HT-29 (cell line): ENCODE data around the gene TMEM170B. TPM values are rescaled to one million over a fixed set of nuclear protein-coding genes. Genes with fewer than 3 reads are reported as not detected.
A peak's percentile ranks its signal among the peaks of the same experiment; 100 is the strongest.

Source experiments
- DNase-seq: peaks from one replicate; pipeline ENCODE4 v3.0.0-alpha.2; 2015; ENCODE audit warnings: low spot score
- total RNA-seq: library from RNA; depleted of rRNA; stranded (reverse); fragments of >200 nt; shearing (Covaris generic); gene quantifications from 2 replicates; pipeline ENCODE4 v1.2.3, GENCODE V29; 2014; rRNA removed

TMEM170B gene
- 0.42 and 0.56 TPM in 2 replicates for total RNA-seq

- DNase-seq = peak; percentile 85
Observed at GRCh38 chr6:11537229-11538051, at the start of gene TMEM170B. TSS of gene TMEM170B (plus strand) at chr6:11537749. CDS start at chr6:11538278, 529 bp downstream.

- no peak for DNase-seq
Observed at GRCh38 chr6:11490996-11491395, 46.6 kb upstream of the TMEM170B start.

- DNase-seq = peak; percentile 12
Observed at GRCh38 chr6:11491596-11492463, 45.7 kb upstream of the TMEM170B start.

- DNase-seq = no peak
Observed at GRCh38 chr6:11492464-11493290, 44.9 kb upstream of the TMEM170B start.

- no peak for DNase-seq
Observed at GRCh38 chr6:11493974-11494373, 43.6 kb upstream of the TMEM170B start.

- DNase-seq = no peak
Observed at GRCh38 chr6:11494786-11495564, 42.6 kb upstream of the TMEM170B start.

- no peak for DNase-seq
Observed at GRCh38 chr6:11495565-11496145, 41.9 kb upstream of the TMEM170B start.

- peak; percentile 92 for DNase-seq
Observed at GRCh38 chr6:11496152-11497060, 41.1 kb upstream of the TMEM170B start.

GRCh38 chr6:11497107-11497506, 40.4 kb upstream of the TMEM170B start:
- DNase-seq = no peak

GRCh38 chr6:11497881-11498280, 39.7 kb upstream of the TMEM170B start:
- DNase-seq = no peak

- DNase-seq = no peak
Observed at GRCh38 chr6:11500008-11500407, 37.5 kb upstream of the TMEM170B start.

- DNase-seq = no peak
Observed at GRCh38 chr6:11509471-11509870, 28.1 kb upstream of the TMEM170B start.

GRCh38 chr6:11514672-11515071, 22.9 kb upstream of the TMEM170B start:
- no peak for DNase-seq

- no peak for DNase-seq
Observed at GRCh38 chr6:11515763-11516162, 21.8 kb upstream of the TMEM170B start.

GRCh38 chr6:11522812-11523605, 14.5 kb upstream of the TMEM170B start:
- DNase-seq = peak; percentile 25

- DNase-seq = no peak
Observed at GRCh38 chr6:11525468-11526155, 11.9 kb upstream of the TMEM170B start.

- DNase-seq = no peak
Observed at GRCh38 chr6:11526156-11526505, 11.4 kb upstream of the TMEM170B start.

GRCh38 chr6:11527274-11527870, 10.2 kb upstream of the TMEM170B start:
- DNase-seq = no peak
